Stimulated activated CD8-positive, alpha-beta memory T cell treated with anti-CD3 and anti-CD28 coated beads, Interleukin-4, amount 100 ng/mL, for 4 hours (primary cell): ENCODE data around the gene LRP5.

Source experiments
- DNase-seq, 2 donors: peaks; one replicate each; pipeline ENCODE4 v3.0.0-alpha.2; 2020; ENCODE audit warnings: low read depth in 2 of 2, low spot score in 1 of 2

Gene LRP5

DNA sequence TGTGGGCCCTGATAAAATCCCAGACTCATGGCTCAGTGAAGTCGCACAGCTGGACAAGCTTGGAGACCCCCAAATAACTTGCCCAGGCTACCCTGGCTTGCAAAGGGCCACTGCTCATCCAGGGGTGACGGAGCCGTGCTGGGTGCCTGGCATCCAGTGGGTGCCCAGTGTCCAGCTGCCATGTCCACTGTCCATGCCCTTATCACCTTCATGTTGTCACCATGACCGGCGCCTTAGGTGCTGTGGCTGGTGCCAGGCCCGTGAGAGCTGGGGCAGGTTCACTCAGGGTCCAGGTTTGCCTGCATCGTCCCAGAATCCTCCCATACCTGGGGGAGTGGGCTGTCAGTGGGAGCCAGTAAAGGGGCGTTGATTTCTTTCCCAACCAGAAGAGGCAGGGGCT lies 57.4 kb downstream of the LRP5 start:
- DNase-seq: no peak

DNA sequence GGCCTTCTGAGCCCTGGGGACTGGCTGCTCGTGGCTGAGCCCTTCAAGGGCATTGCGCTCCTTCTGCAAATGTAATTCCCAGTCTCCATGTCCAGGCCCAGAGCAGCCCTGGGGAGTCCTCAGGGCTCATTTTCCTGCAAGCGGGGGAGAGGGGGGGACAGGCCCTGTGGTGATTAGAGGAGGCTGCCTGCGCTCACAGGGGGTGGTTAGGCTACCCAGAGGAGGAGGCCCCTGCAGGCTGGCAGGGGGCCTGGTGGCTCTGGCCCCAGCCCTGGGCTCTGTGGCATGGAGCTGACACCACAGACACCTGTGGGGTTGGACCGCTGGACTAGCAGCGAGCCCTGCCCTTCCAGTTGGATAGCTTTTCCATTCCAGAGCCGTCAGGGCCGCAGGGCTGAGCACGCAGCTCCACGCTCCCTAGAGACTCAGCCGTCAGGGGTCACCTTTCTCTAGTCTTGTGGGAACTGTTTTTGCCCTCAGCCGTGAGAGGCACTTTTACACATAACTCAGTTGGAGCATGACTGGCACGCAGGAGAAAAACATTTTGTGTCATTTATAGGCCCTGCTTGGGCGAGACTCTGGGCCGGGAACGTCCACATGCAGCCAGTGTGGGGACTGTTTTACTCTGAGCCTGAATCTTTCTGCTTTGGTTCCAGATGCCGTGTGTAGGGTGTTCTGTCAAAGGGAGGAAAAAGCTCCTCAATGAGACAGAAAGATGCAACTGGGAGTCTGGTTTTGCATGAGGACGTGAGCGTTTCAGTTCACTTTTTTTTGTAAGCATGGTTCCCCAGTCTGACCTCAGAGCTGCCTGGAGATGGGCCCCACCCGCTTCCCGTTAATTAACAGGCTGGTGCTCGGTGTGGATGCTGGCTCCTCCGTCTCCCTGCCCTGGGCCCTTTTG lies 58.1 kb downstream of the LRP5 start:
- no peak for DNase-seq

DNA sequence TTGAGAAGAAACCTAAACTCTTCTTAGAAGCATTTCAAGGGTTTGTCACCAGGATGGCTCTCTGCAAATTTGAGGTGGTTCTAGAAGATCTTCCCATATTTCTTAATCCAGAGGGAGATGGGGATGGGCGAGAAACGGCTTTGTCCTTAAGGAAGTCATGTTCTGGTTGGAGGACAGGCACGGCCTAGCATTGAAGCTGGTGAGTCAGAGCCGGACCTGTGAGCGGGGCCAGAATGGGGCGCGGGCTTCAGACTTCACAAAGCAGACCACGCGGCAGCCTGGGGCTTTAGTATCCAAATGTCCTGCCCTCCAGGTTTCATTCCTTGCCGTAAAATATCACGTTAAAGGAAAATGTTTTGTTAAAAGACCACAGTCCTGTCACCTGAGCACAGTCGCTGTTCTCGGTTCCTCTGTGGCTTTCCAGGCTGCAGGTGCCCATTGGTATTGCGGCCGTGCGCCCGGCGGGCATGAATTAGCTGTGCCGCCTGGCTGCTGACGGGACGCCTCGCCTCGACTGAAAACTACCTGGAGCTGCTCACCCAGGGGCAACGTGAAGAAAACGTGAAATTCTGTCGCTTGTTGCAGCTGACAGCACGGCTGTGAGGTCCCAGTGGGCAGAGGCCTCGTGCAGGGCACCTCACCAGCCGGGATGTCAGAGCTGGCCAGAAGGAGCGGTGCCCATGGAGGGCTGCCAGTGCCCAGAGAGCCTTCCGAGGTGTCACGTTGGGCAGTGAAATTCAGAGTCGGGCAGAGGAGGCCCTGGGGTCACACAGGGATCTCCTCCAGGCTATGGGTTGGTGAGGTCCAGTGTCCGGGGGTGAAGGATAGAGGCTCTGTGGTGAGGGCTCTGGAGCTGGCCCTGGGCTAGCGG lies 59.0 kb downstream of the LRP5 start:
- no peak for DNase-seq

DNA sequence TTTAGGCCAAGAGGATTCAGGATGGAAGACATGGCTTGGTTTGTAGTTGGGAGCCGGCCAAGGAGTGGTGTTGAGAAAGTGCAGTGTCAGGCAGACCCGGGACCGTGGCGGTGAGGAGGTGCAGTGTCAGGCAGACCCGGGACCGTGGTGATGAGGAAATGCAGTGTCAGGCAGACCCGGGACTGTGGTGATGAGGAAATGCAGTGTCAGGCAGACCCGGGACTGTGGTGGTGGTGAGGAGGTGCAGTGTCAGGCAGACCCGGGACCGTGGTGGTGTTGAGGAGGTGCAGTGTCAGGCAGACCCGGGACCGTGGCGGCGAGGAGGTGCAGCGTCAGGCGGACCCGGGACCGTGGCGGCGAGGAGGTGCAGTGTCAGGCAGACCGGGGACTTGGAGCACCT lies 59.7 kb downstream of the LRP5 start:
- DNase-seq: no peak

DNA sequence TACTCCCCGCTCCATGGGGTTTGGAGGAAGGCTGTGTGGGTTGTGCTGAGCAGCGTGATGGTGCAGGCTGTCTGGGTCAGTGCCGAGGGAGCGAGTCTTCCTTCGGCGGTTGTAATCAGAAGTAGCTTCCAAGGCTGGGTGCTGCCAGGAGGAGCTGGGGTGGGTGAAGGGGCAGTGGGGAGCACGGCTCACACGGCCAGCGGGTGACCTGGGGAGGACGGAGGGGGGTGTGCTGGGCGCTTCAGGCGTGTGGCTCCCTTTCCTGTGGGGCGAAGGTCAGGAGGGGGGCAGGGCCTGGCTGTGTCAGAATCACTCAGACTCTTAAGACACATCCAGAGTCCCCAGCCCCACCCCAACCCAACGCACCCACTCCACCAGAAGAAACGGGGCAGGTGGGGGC lies 60.2 kb downstream of the LRP5 start:
- DNase-seq: no peak

DNA sequence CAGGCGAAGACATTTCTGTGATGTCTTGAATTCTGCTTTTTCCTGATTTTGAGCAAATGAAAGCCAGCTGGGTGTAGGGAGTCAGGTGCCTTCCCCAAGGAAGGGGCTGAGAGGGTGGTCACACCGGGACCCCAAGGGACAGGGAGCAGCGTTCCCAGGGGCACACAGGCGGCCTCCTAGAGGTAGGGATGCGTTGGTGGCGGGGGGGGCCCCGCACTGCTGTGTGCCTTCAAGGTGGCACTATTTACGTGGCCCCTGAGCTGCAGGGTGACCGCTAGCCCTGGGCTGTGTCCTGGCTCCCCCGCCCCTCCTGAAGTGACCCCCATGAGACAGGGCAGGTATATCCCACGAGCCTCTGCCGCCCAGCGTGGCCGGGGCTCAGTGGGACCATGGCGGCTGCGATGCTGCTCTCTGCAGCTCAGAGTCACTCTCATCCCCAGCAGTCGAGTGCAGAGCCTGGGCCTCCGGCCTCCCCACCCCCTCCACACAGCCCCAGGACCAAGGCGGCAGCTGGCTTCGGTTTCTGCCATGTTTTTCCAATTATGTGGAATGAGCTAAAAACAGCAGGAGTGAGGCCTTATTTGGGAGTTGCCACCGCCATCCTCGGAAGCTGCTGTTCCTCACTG lies 60.9 kb downstream of the LRP5 start:
- DNase-seq: no peak

DNA sequence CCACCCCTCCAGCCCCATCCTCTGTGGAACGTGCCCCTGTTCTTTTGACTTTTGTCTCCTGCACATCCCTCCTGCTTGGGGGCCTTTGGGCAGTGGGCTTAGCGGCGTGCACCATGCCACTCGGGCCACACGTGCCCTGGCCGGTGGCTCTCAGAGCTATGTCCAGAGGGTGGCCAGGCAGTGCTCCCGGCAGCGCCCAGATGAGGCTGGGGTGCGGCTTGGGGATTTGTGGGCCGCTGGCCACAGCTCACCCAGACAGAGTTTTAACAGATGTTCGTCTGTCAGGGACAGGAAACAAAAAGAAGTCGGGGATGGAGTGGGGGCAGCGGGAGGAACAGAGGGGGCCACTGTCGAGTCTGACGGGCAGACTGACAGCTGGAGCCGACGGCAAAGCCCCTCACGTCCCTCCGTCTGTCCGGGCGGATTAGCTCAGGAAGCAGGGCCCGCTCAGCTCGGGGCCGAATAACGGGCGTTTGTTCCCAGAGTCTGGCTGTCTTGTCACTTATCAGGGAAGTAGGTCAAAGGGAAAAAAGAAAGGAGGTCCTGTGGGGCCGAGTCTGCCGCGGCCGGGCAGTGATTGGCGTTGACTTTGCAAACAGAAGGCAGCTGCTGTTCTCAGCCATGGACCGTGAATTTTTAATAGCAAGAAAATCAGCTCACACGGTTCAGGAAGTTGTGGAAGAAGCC lies 61.6 kb downstream of the LRP5 start:
- no peak for DNase-seq

DNA sequence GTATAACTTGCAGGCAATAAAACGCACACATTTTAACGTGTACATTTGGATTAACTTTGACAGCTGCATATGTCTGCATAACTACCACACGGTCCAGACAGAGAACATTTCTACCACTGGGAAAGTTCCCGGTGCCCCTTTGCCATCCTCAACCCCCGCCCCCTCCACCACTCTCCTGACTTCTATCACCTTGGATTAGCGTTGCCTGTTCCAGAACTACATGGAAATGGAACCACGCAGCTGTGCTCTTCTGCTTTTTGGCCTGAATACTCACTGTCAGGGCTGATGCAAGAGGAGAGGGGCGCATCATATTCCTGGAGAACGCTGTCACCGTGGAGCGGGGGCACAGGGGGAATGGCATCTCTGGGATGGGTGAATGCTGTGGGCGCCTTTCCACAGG lies 62.1 kb downstream of the LRP5 start:
- DNase-seq: no peak

DNA sequence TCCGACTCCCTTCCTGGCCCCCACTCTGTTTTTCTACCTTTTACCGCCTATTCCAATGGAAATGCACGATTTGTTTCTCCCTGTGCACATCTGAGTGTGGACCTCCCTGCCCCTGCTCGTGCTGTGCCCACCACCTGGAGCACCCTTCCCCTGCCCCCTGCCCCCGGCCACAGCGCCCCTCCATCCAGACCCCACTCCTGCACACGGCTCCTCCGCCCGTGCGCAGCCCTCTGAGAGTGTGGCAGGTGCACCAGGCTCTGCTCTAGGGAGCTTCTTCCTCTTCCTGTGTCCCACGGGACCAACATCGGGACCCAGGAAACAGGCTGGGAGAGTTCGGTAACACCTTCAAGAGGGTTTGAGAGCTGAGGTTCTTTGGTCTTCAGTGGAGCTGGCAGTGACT lies 62.9 kb downstream of the LRP5 start:
- no peak for DNase-seq

DNA sequence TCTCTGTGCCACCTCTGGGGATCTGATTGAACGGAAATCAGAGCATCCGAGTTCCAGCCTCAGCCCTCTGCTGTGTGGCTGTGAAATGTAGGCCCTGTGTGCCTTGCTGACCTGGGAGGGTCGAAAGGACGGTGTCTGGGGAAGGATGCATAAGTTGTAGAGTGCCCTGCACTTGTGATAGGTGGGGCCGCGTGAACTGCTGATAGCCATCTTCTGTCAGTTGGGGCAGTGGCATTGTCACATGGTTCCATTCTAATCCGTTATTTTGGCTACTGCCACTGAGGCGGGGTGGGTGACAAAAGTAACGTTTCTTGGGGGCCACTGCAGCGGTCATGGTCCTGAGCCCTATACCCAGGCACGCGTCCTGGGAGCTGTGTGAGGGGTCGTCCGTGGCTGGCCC lies 63.4 kb downstream of the LRP5 start:
- DNase-seq: no peak

DNA sequence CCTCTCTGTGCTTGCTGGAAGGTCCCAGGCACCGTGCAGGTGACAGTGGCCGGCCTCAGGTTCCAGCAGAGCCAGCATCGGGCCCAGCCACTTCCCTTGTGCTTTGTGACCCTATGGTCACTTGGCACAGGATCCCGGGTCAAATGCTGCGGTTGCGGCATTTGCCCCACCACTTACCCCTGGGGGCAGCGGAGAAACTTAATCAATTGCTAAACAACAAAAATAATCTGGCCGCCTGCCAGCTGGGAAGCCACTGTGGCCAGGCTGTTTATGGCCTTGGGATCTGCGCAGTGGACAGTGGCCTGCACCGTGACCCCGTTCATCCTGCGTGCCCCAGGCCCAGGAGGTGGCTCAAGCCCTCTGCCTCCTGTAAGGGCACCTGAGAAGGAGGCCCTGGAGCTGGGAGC lies 65.0 kb downstream of the LRP5 start:
- DNase-seq: no peak

DNA sequence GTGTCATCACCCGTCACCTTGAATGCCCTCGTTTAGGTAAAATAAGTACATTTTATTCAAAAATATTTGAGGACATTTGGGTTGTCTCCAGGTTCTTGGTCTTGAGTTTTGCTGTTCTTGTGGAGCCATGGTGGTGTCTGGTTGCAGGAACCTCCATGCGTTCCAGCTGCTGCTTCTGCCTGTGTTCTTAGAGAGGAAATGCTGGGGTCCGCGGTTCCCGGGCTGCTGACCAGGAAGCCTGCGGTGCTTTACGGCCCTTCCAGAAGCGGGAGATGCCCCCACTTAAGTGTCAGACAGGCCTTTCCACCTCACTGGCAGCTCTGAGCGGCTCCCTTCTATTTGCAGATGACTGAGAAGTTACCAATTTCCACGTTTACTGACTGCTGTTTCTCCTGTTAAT lies 66.8 kb downstream of the LRP5 start:
- no peak for DNase-seq

DNA sequence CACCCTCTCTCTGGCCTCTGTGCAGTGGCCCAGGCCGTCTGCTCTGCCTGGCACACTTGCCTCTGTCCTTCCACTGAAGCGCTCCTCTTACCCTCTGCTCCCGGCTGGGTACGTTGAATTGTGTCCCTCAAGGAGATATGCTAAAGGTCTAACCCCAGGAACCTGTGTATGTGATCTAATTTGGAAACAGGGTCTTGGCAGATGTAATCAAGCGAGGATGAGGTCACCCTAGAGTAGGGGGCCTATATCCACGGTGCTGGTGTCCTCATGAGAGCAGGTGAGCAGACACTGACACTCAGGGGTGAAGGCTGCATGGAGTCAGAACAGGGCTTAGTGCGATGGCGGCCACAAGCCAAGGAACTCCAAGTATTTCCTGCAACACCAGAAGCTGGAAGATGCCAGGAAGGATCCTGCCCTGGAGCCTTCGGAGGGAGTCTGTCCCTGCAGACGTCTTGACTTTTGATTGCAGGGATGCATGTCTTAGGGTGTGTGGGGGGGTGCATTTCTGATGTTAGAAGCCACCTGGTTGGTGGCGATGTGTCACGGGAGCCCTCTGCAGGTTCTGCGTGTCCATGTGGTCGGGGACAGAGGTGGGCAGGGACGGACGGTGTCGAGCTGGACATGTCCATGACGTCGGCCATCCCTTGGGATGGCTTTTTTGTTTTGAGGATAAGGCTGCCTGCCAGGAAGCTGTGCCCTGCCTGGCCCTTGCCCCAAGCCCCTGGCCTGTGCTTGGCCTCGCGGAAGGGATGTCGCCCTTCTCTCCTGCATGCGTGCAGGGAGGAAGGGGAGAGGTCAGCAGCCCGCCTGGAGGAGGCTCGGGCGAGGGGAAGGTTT lies 68.6 kb downstream of the LRP5 start:
- no peak for DNase-seq

DNA sequence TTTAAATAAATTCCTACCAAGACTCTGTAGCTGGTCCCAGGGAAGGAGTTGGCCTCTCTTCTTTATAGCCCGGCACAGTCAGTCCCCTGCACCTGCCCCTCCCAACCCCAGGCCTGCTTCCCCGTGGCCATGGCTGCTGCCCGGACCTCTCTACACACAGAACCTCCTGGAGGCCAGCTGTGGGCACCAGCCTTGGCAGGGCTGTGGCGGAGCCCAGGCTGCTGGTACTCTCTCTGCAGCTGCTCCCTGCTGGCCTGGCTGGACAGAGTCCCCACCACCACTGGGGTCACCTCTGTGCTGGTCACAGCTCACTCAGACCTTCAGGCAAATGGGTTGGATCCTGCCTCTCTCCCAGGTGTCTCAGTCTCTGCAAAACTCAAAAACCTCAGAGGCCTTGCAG lies 69.3 kb downstream of the LRP5 start:
- no peak for DNase-seq

DNA sequence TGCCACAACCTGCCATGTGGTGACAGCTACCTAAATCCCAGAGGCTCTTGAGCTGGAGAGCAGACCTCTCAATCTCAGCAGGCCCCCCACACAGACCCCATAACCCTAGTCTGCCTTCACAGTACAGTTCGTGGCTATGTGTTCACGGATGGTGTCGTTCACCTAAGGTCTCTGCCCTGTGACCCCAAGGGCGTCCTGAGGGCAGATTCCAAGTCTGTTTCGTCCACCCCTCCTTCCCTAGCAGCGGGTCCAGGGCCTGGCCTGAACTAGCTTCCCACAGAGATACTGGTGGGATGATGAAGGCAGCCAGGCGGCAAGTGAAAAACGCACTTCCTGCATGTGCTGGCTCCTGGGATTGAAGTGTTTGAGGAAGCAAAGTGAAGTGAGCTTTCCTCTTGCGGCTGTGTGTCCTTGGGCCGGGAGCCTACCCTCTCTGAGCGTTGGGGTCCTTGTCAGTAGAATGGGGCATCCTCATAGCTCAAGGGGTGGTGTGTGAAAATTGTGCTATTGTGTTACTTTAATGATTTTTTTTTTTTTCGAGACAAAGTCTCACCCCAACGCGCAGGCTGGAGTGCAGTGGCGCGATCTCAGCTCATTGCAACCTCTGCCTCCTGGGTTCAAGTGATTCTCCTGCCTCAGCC lies 70.1 kb downstream of the LRP5 start:
- DNase-seq: no peak

DNA sequence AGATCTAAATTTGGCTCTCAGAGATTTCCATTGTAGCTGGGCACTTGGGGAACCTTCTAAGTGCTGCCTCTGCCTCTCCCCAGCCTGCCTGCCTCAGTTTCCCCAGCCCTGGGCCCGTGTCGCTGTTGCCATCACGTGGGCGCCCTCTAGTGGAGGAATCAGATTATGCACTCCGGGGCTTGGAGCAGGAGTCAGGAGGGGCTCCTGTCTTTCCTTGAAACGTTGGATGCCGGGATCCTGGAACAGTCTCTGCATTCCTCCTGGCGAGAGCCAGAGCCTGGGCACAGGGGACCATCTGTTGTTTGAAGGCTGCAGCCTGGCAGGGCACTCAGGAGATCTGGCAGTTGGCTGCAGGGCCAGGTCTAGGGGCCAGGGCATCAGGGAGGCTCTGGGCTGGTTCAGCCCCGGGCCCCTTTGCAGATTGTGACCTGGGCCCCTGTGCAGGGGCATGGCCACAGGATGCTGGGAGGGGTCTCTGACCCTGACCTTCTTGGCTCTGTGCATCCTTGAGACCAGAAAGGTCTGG lies 71.6 kb downstream of the LRP5 start:
- peak; percentile 7 to 44 for DNase-seq

DNA sequence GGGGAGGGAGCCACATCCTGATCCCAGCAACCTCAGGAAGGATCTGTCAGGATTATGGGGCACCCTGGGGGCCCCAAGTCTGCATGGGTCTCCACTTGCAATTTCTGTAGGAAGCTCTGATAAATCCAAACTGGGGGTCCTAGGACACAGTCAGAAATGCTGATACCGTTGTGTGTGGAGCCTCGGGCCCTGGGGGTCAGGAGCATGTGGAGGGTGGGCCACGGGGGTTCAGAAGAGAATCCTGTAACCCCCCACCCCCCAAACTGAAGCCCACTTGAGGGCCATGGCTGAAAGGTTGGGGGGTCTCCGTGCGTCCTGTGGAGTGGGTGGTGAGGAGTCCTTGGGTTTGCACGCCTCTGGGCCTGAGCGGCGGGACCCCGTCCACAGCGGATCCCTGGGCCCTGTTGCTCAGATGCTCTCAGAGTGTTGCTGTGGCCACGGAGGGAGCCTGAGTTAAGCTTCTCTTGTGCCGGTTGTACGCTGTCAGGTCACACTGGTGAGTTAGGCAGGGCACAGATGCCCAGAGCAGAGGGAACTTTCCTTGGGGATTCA lies 72.2 kb downstream of the LRP5 start:
- no peak for DNase-seq

DNA sequence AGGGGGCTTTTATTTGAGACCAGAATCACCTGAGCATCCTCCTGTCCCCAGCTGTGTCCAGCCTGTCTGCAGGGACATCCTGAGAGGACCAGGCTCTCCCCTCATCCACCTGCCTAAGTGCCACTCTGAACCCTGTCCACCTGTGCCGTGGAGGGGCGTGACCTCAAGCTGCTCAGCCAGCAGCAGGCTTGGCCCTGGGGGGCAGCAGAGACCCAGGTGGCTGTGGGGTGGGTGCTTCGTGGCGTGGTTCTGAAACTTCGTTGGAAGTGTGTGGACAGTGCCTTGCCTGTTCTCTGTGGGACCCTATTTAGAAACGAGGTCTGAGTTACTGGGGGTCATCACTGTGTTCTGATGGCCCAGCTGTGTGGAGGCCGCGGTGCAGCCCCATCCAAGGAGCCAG lies 72.7 kb downstream of the LRP5 start:
- no peak for DNase-seq

DNA sequence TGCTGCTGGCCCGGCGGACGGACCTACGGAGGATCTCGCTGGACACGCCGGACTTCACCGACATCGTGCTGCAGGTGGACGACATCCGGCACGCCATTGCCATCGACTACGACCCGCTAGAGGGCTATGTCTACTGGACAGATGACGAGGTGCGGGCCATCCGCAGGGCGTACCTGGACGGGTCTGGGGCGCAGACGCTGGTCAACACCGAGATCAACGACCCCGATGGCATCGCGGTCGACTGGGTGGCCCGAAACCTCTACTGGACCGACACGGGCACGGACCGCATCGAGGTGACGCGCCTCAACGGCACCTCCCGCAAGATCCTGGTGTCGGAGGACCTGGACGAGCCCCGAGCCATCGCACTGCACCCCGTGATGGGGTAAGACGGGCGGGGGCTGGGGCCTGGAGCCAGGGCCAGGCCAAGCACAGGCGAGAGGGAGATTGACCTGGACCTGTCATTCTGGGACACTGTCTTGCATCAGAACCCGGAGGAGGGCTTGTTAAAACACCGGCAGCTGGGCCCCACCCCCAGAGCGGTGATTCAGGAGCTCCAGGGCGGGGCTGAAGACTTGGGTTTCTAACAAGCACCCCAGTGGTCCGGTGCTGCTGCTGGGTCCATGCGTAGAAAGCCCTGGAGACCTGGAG lies 74.1 kb downstream of the LRP5 start:
- no peak for DNase-seq
